Esophagus muscularis mucosa (tissue), 3 donors: ENCODE results near the gene SRSF6.

Experiments used
- EP300 ChIP-seq: sonication (generic); formaldehyde crosslinking; IDR thresholded peaks from one replicate; pipeline ENCODE4 v1.6.1; 2017; ENCODE audit warnings: antibody characterized with exemption
- TF ChIP-seq, protein P1 (sequence below), 3 experiments: fragments of 200-600 bp in 2 of 3; fragments of 450-650 bp in 1 of 3; sonication (generic) in 2 of 3; IDR thresholded peaks; one replicate each; pipeline ENCODE4 v1.5.1; 2017 to 2019; ENCODE audit warnings: antibody characterized with exemption in 3 of 3, mild to moderate bottlenecking in 2 of 3, moderate library complexity in 1 of 3

DNA sequence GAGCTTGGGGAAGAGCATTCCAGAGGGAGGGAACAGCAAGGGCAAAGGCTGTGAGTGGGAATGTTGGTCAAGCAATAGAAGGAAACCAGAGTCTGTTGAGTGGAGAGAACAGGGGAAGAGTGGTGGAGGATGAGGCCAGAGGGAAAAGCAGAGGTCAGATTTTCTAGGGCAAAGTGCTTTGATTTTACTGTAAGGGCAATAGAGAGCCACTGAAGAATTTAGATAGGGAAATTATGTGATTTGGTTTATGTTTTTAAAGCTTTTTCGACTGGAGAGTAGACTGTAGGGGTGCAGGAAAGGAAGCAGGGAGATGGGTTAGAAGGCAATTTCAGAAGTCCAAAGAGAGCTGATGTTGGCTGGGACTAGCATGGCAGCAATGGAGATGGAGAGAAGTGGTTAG is 54.2 kb downstream of the SRSF6 start:
- TF ChIP-seq EP300, result no peak
- TF ChIP-seq, protein P1, sequence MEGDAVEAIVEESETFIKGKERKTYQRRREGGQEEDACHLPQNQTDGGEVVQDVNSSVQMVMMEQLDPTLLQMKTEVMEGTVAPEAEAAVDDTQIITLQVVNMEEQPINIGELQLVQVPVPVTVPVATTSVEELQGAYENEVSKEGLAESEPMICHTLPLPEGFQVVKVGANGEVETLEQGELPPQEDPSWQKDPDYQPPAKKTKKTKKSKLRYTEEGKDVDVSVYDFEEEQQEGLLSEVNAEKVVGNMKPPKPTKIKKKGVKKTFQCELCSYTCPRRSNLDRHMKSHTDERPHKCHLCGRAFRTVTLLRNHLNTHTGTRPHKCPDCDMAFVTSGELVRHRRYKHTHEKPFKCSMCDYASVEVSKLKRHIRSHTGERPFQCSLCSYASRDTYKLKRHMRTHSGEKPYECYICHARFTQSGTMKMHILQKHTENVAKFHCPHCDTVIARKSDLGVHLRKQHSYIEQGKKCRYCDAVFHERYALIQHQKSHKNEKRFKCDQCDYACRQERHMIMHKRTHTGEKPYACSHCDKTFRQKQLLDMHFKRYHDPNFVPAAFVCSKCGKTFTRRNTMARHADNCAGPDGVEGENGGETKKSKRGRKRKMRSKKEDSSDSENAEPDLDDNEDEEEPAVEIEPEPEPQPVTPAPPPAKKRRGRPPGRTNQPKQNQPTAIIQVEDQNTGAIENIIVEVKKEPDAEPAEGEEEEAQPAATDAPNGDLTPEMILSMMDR (IDR thresholded peaks at IDR 0.05), result no peak
